ENCODE data around the gene APOL1. TPM values are rescaled to one million over a fixed set of nuclear protein-coding genes. Genes with fewer than 3 reads are reported as not detected.

Gene APOL1
- total and polyA plus RNA-seq, 2 of the 4 experiments (the other 2 are of a cell fraction): 0.36 to 0.77 TPM

Small RNA genes lying within 50 kb of the gene (microRNA-seq; reads per million reads assigned to microRNA genes)
- gene MIR6819 (ENCODE audit: insufficient read depth in 1 of 2, insufficient read length in 1 of 2, unreplicated experiment in 1 of 2): 1.5 to 2.1 reads per million in 2 experiments

Small RNA genes lying within 50 kb of the gene (small RNA-seq; reads per million reads assigned to genes)
- gene MIR6819: 0 reads per million in 5 experiments

Other genes with a start within 250 kb of the APOL1 start
- 178 and 227 TPM in 2 replicates for gene RBFOX2, start 224.3 kb upstream of the APOL1 start, total RNA-seq (2012; rRNA removed)
- 146 and 151 TPM in 2 replicates for gene RBFOX2, start 224.3 kb upstream of the APOL1 start, polyA plus RNA-seq (2012; rRNA removed)
- gene APOL3, start 92.4 kb upstream of the APOL1 start, total RNA-seq (2012; rRNA removed): 1.7 and 2.3 TPM in 2 replicates
- gene APOL3, start 92.4 kb upstream of the APOL1 start, polyA plus RNA-seq (2012; rRNA removed): 0.72 and 1.4 TPM in 2 replicates
- not detected in 2 replicates for gene APOL4, start 51.3 kb upstream of the APOL1 start, total RNA-seq (2012; rRNA removed)
- gene APOL4, start 51.3 kb upstream of the APOL1 start, polyA plus RNA-seq (2012; rRNA removed): 0.07 TPM in 1 of 2 replicates, not detected in the other
- gene APOL2, start 13.6 kb upstream of the APOL1 start, total RNA-seq (2012; rRNA removed): 40.3 and 57.5 TPM in 2 replicates
- gene APOL2, start 13.6 kb upstream of the APOL1 start, polyA plus RNA-seq (2012; rRNA removed): 13.0 and 13.1 TPM in 2 replicates
- 554 and 783 TPM in 2 replicates for gene MYH9, start 134.8 kb downstream of the APOL1 start, total RNA-seq (2012; rRNA removed)
- gene MYH9, start 134.8 kb downstream of the APOL1 start, polyA plus RNA-seq (2012; rRNA removed): 475 and 507 TPM in 2 replicates
- gene TXN2, start 228.5 kb downstream of the APOL1 start, total RNA-seq (2012; rRNA removed): 49.6 and 51.7 TPM in 2 replicates
- gene TXN2, start 228.5 kb downstream of the APOL1 start, polyA plus RNA-seq (2012; rRNA removed): 166 and 175 TPM in 2 replicates

Data from IMR-90 (cell line).